Adrenal gland (tissue), 5 donors: ENCODE measurements around the gene NPHP3.

Source experiments
- POLR2A ChIP-seq, 2 donors: fragments of 450-650 bp; IDR thresholded peaks; one replicate each; pipeline ENCODE4 v1.6.1; 2017; ENCODE audit warnings: antibody characterized with exemption in 2 of 2, mild to moderate bottlenecking in 2 of 2, moderate library complexity in 1 of 2
- TF ChIP-seq, protein P1 (sequence below), 6 experiments: fragments of 450-650 bp in 4 of 6; fragments of 200-600 bp in 2 of 6; sonication (generic) in 1 of 6; IDR thresholded peaks; 1 replicate in 5 of 6; 2 replicates in 1 of 6; pipeline versions ENCODE4 v1.5.1 to v1.8.0; 2016 to 2021; ENCODE audit warnings: antibody characterized with exemption in 6 of 6, mild to moderate bottlenecking in 2 of 6, moderate library complexity in 1 of 6
- donor health status: DM: no; HTN: no; CAD: no.

DNA sequence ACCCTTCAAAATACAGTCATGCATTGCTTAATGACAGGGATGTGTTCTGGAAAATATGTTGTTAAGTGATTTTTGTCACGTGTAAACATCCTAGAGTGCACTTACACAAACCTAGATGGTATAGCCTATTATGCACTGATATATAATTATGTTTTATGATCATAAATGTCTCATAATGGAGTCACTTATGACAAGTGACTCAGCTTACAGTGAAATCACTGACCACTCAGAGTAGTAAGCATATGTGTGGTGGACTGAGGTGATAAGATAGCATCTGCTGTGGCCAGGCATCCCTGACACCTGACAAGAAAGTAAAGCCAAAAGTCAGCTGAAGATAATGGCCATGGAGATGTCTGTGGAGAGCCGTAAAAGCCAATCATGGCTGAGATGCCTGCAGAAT is 68.0 kb downstream of the NPHP3 start:
- TF ChIP-seq, protein P1, sequence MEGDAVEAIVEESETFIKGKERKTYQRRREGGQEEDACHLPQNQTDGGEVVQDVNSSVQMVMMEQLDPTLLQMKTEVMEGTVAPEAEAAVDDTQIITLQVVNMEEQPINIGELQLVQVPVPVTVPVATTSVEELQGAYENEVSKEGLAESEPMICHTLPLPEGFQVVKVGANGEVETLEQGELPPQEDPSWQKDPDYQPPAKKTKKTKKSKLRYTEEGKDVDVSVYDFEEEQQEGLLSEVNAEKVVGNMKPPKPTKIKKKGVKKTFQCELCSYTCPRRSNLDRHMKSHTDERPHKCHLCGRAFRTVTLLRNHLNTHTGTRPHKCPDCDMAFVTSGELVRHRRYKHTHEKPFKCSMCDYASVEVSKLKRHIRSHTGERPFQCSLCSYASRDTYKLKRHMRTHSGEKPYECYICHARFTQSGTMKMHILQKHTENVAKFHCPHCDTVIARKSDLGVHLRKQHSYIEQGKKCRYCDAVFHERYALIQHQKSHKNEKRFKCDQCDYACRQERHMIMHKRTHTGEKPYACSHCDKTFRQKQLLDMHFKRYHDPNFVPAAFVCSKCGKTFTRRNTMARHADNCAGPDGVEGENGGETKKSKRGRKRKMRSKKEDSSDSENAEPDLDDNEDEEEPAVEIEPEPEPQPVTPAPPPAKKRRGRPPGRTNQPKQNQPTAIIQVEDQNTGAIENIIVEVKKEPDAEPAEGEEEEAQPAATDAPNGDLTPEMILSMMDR (IDR thresholded peaks at IDR 0.05): no peak
- no peak for TF ChIP-seq POLR2A (IDR thresholded peaks at IDR 0.05)
